Suprapubic skin (tissue), 4 donors: ENCODE results near the gene SLC16A2.

Source experiments
- CTCF ChIP-seq, 2 donors: fragments of 200-600 bp in 1 of 2; fragments of 450-650 bp in 1 of 2; sonication (generic) in 1 of 2; IDR thresholded peaks; one replicate each; pipeline ENCODE4 v1.5.1; 2016 to 2019; ENCODE audit warnings: antibody characterized with exemption in 2 of 2, mild to moderate bottlenecking in 1 of 2, moderate library complexity in 1 of 2
- EP300 ChIP-seq: sonication (generic); formaldehyde crosslinking; IDR thresholded peaks from one replicate; pipeline ENCODE4 v1.6.1; 2017; ENCODE audit warnings: antibody characterized with exemption
- POLR2A ChIP-seq, 2 donors: fragments of 450-650 bp; IDR thresholded peaks; one replicate each; pipeline ENCODE4 v1.6.1; 2017; ENCODE audit warnings: antibody characterized with exemption in 2 of 2, mild to moderate bottlenecking in 2 of 2, moderate library complexity in 2 of 2
- POLR2AphosphoS5 ChIP-seq, 3 donors: sonication (generic); formaldehyde crosslinking; IDR thresholded peaks; one replicate each; pipeline ENCODE4 v1.6.1; 2017; ENCODE audit warnings: antibody characterized with exemption in 3 of 3

- TF ChIP-seq CTCF (IDR thresholded peaks at IDR 0.05) (no peak), POLR2A (IDR thresholded peaks at IDR 0.05) (no peak), EP300 (no peak), POLR2AphosphoS5 (IDR thresholded peaks at IDR 0.05) (no peak)
Measured at GRCh38 chrX:74434336-74434735, 13.0 kb downstream of the SLC16A2 start.
